ENCODE measurements around the gene PGF.

PGF gene

GRCh38 chr14:74977901-74978385, 22.5 kb upstream of the PGF start:
- peak; percentile 50 for DNase-seq

DNA sequence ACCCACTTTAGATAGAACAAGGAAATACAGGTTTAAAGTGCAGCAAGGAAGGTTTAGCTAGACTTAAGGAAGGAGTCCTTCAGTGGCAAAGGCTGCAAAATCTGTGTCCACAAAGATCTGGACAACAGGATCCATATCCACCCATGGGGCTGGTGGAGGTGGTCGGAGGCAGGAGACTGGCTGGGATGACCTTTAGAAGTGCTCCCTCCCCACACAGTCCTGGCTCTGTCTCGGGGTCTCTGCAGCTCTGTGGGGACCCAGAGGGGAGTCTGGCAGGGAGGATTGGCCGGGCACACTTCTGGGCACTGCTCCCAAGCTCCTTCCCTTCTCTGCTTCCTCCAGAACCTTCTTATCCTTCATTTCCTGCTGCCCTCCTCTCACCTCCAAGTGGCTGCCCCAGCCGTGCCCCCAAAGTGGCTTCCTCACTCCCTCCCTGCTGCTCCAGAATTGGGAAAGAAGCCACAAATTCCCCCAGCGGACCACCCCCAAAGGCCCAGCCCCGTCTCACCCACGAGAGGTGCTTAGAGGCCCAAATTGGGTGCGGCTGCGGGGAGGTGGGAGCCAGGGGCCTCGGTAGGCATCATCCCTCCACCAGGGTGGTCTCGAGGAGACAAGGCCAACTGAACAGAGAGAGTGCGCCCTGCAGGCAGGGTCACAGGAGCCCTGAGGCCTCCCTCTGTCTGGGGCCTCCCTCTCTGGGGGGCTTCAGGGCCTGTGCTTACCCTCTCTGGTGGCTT, 21.9 kb upstream of the PGF start:
- DNase-seq: no peak

- no peak for DNase-seq
These were observed 21.1 kb upstream of the PGF start for GRCh38 chr14:74976264-74977113.

DNA sequence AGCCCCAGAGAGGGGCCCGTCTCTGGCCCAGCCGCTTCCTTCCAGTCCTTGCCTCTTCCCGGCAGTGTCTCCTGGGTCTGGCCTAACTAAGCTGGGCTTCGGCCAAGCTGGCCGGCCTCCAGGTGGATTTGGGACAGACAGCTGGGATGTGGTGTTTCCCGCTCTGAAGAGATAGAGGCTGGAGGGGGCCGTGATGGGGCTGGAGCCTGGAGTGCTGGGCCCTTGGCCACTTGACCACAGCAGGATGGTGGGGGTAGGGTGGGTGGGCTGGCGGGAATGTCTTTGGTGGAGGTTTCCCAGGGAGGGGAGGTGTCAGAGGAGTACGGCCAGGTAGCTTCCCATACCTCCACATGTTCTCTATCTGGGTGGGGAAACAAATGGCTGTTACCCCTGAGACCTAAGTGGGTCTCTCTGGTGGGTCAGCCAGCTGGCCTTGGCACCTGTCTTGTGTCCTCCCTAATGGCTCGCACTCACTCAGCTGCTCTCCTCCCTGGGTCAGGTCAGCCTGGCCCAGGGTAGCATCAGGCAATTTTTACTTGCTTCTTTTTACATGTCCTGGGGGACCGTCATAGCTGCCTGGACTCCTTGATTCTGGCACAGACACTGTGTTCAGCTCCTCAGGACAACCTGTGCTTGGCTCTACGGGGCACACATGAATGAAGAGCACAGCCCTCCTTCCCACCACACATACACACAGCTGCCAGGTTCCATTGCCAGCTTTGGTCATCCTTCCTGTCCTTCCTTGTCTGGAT, 19.8 kb upstream of the PGF start:
- no peak for DNase-seq

DNA sequence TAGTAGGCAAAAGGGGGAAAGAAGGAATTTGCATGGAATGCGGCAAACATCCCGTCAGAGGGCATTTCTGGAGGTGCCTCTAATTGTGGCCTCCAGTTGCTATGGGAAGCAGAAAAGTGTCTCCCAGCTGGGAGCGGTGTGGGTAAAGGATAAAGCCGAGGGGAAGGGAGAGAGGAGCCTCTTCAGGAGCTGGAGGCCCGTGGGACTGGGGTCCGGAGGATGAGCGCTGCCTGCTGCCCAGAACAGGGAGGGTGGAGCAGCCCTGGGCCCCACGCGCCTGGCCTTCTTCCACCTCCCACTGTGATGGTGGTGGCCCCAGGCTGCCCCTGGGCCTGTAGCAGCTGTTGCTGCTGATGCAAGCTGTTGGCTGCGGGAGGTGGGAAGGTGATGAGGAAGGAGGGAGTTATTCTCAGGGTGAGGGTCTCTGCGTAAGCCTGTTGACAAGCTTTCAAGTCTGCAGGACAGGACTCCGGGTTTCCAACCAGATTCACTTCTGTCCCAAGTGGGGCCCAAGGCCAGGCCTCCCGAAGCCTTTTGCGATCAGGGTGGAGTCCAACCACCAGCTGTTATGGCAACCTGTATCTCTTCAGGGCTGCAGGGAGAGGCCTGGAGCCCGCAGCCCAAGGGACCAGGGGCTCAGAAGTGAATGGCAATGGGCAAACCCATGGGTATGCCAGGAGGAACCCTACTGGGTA, 19.1 kb upstream of the PGF start:
- DNase-seq: no peak

GRCh38 chr14:74973905-74974363, 18.5 kb upstream of the PGF start:
- no peak for DNase-seq

DNA sequence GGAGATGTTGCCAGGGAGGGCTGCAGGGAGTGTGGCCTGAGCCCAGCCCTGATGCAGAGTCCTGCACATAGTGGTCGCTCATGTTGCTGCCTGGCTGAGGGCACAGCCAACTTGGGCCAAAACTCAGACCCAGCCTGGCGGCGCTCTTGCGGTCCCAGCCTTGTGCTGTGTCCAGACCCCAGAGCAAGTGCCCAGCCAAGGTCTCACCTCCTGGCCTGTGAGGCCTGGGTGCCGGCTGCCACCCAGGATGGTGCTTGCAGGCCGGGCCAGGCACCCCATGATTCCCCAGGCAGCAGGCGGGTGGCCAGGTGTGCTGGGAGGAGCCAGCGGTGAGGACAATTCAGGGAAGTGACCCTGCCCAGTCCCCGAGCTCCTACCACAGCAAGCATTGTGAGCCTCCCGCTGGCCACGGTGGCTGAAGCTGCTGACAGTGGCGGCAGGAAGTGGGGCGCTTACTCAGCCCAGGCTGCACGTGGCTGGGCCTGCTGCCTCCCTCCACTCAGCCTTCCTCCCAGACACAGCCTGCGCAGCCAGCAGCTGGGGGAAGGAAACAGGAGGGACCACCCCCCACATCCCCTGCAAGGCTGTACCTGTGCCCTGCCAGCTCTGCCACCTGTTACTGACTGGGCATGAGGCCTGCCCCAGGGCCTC, 17.7 kb upstream of the PGF start:
- no peak for DNase-seq

GRCh38 chr14:74968811-74969210, 13.4 kb upstream of the PGF start:
- no peak for DNase-seq

- peak; percentile 85 for DNase-seq
These were observed 10.2 kb upstream of the PGF start for GRCh38 chr14:74965486-74966153.

GRCh38 chr14:74964787-74965485, 9.5 kb upstream of the PGF start:
- peak; percentile 68 for DNase-seq

DNA sequence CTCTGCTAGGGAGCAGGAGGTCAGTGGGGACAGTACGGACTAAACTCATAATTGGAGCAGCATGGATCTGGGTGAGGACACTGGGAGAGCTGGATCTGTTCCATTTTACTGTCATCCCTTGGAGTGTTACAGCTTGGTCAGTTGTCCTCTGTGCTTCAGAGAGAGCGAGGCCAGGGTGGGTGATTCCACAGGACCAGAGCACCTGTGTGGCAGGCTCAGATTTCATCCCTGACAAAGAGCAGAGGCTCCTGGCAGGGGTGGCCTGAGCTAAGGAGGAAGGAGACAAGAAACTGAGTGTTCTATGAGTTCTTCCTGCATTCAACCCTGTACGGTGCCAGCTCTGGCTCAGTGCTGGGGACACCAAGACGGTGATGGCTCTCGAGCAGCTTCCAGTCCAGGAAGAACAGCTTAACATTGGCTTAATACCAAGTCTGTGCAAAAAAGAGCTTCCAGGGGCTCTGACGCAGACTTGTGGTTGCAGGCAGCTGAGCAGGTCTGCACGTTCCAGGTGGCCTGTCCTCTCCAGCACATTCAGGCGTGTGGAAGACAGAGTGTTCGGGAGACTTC, 8.4 kb upstream of the PGF start:
- no peak for DNase-seq

- no peak for DNase-seq
These were observed 7.8 kb upstream of the PGF start for GRCh38 chr14:74963178-74963704.

DNA sequence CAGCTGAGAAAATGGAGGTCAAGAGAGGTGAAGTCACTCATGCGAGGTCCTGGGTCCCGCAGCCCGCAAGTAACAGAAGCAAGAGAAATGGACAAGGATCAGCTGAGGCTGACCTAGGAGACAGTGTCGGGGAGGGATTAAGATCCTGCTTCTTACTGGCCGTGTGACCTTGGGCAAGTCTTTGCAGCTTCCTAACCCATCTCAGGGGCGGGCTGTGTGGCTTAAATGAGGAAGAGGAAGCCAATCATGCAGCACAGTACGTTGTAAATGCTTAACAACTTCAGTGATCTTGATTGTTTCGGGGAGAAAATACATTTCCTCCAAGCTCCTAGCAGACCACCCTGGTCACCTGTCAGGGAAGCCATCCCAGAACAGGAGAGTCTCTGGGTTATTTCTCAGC, 7.1 kb upstream of the PGF start:
- DNase-seq: no peak

DNA sequence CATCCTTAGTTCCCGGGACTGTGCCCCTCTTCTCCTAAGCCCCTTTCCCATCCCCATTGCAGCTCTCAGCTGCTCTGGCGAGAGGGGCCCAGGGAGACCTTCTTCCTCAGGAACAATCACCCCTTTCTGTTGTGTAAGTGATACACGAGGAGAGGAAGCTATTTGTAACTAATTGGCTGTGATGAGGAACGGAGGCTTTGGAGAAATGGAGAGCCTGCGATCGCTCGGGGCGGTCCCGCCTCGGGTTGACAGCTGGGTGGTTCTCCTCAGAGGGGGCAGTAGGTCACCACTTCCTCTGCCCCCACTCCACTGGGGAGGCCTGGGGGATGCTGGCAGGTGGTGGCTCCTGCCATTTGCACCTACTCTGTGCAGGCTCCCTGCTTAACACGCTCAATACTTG, 6.6 kb upstream of the PGF start:
- no peak for DNase-seq

- no peak for DNase-seq
These were observed 6.0 kb upstream of the PGF start for GRCh38 chr14:74961238-74961911.

- no peak for DNase-seq
These were observed 5.3 kb upstream of the PGF start for GRCh38 chr14:74960736-74961135.

DNA sequence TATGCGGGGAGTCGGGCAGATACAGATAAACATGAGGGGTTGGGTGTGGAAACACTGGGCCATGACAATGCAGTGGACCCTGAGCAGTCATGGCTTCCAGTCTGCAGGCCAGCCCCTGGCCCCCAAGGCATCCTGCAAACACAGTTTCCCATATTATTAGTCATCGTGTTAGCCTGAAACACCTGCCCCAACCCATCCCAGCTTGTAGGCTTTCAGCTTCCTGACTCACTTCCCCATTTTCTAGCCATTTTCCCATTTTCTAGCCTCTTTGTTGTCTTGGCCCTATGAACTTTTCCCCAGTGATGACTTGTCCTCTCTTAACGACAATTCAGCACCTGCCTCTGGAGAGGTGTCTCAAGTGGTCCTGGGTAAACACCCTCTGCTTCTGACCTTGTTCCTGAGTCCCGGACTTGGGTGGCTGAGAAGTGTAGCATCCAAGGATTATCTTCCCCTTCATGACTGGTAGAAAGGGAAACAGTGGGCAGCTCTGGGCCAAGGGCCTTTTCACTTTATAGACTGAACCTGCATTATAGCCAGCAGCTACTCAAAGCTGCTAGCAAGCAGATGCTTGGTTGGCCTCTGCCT, 4.3 kb upstream of the PGF start:
- no peak for DNase-seq

- DNase-seq: no peak
These were observed 1.1 kb upstream of the PGF start for GRCh38 chr14:74956280-74957072.

DNA sequence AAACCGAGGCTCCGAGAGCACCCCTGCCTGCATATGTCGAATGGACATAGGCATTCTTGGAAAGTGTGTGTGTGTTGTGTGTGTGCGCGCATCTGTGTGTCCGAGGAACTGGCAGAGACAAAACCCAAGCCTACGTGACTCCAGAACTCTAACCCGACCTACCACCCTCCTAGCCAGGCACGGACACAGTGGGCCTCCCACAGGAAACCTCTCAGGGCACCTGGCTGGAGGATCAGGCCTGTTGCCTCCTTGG, 556 bp upstream of the PGF start:
- no peak for DNase-seq
